SK-N-SH (cell line): Measurements from ENCODE around the gene PHF21A.

Experiments used
- CTCF ChIP-seq: fragments of 200-600 bp; sonication (generic); IDR thresholded peaks from 2 replicates; pipeline ENCODE4 v1.6.1; 2017; ENCODE audit warnings: antibody characterized with exemption, mild to moderate bottlenecking, moderate library complexity
- POLR2AphosphoS5 ChIP-seq: IDR thresholded peaks from 2 replicates; pipeline ENCODE4 v1.6.1; 2012; ENCODE audit warnings: low read depth, low read length
- SMC3 ChIP-seq: IDR thresholded peaks from 2 replicates; pipeline ENCODE4 v1.6.1; 2012; ENCODE audit warnings: low read depth, low read length, improper control_type of control experiment
- TF ChIP-seq, protein P1 (sequence below): fragments of 150-350 bp; IDR thresholded peaks from 2 replicates; pipeline ENCODE4 v1.6.1; 2017; ENCODE audit warnings: antibody characterized with exemption, low read length, low read depth, borderline replicate concordance

GRCh38 chr11:46102843-46103242, 18.4 kb downstream of the PHF21A start:
- TF ChIP-seq CTCF (no peak), POLR2AphosphoS5 (no peak), SMC3 (no peak)
- TF ChIP-seq, protein P1, sequence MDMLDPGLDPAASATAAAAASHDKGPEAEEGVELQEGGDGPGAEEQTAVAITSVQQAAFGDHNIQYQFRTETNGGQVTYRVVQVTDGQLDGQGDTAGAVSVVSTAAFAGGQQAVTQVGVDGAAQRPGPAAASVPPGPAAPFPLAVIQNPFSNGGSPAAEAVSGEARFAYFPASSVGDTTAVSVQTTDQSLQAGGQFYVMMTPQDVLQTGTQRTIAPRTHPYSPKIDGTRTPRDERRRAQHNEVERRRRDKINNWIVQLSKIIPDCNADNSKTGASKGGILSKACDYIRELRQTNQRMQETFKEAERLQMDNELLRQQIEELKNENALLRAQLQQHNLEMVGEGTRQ: no peak
